ENCODE results near the gene DNM1. TPM values are rescaled to one million over a fixed set of nuclear protein-coding genes. Genes with fewer than 3 reads are reported as not detected.

Gene DNM1
- total and polyA plus RNA-seq, 2 donors (not counting 3 experiments of a cell fraction or from before 2014, with no cell fraction given), result 0.59 to 2.9 TPM

DNA sequence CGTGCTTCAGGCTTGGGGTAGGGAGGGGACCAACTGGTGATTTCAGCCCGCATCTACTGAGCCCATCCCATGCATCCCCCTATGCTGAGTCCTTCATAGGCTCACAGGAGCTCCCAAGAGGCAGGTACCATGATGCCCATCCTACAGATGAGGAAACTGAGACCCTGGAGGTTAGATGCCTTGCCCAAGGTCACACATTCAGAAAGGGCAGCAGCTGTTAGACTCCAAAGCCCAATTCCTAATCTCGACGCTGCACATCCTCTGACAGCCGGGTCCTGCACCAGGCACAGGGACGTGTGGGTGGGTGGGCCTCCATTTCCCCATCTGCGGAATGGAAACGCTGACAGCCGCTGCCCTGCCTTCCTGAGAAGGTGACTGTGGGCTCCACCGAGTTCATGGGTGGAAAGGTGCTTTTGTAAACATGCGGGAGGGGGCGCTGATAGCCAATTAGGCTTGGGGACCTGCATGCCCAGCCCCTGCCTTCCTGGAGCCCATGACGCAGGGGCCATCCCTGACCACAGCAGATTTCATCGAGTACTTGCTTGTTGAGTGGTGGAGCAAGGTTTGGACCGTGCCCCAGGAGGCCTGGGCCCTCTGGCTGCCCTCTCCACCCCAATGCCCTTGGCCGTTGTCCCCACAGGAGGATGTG lies 2.2 kb downstream of the DNM1 start:
- Histone ChIP-seq H3K4me1 (ENCODE audit: control insufficient read depth, extremely low read depth, insufficient read depth, low read length) (peaks cover 10% of the 10 kb centered on the region), H4K20me1 (replicated peaks; ENCODE audit: control insufficient read depth, extremely low read depth, insufficient read depth, low read length) (no peaks in the 10 kb centered on the region), H3K9me1 (replicated peaks; ENCODE audit: control insufficient read depth, extremely low read depth, insufficient read depth, low read length) (no peaks in the 10 kb centered on the region), H3K4me2 (ENCODE audit: insufficient read depth, low read length) (no peak overlapping the region), H3K9me3 (replicated peaks; ENCODE audit: control insufficient read depth, insufficient read depth, low read length) (no peaks in the 10 kb centered on the region), H3K4me3 (replicated peaks in 1 of 3; ENCODE audit: insufficient read depth in 1 of 3, low read depth in 1 of 3, low read length in 3 of 3) (no peak overlapping the region), H3K27me3 (ENCODE audit: control insufficient read depth in 2 of 2, insufficient read depth in 2 of 2, low read length in 2 of 2) (peaks cover 9 to 10% of the 10 kb centered on the region in 2 experiments), H3K79me2 (ENCODE audit: control insufficient read depth, insufficient read depth, low read length) (no peaks in the 10 kb centered on the region), H2AFZ (ENCODE audit: low read depth, low read length) (no peak overlapping the region), H3K27ac (ENCODE audit: insufficient read depth, low read depth, low read length) (no peak overlapping the region), H3K36me3 (ENCODE audit: control insufficient read depth in 2 of 2, extremely low read depth in 1 of 2, insufficient read depth in 2 of 2, low read length in 2 of 2) (no peaks in the 10 kb centered on the region), H3K9ac (replicated peaks; ENCODE audit: extremely low read depth, insufficient read depth, low read length) (no peak overlapping the region)
- DNase-seq (ENCODE audit: low read depth, low spot score) (no peak), FAIRE-seq (no peak)
- ChIA-PET CTCF (no interaction called here), POLR2A (no interaction called here)
- dilution Hi-C loops (cut with MboI; ENCODE audit: extremely low pct_ligation_motif_present, low sequenced_read_pairs) (no loop called here), intact Hi-C loops (cut with micrococcal nuclease) (loop anchor here (2.0 kb wide), 1 partner anchor 13 kb away; no protein-coding TSS in a partner anchor)
- no TSS peak for BruUV-seq (replicated peaks)
- TF ChIP-seq JUN (IDR thresholded peaks at IDR 0.05; ENCODE audit: borderline replicate concordance, insufficient read depth, insufficient read length, low read depth), result no peak
- TF ChIP-seq, protein P1, sequence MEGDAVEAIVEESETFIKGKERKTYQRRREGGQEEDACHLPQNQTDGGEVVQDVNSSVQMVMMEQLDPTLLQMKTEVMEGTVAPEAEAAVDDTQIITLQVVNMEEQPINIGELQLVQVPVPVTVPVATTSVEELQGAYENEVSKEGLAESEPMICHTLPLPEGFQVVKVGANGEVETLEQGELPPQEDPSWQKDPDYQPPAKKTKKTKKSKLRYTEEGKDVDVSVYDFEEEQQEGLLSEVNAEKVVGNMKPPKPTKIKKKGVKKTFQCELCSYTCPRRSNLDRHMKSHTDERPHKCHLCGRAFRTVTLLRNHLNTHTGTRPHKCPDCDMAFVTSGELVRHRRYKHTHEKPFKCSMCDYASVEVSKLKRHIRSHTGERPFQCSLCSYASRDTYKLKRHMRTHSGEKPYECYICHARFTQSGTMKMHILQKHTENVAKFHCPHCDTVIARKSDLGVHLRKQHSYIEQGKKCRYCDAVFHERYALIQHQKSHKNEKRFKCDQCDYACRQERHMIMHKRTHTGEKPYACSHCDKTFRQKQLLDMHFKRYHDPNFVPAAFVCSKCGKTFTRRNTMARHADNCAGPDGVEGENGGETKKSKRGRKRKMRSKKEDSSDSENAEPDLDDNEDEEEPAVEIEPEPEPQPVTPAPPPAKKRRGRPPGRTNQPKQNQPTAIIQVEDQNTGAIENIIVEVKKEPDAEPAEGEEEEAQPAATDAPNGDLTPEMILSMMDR (IDR thresholded peaks at IDR 0.05; ENCODE audit: extremely low read depth in 1 of 2, insufficient read depth in 1 of 2, low read depth in 1 of 2, low read length in 2 of 2), result no peak
- TF ChIP-seq MYC (IDR thresholded peaks at IDR 0.05; ENCODE audit: low read depth, low read length), result no peak
- no peak for TF ChIP-seq EZH2 (IDR thresholded peaks at IDR 0.05; ENCODE audit: borderline replicate concordance, low read depth, low read length, severe bottlenecking)
- TF ChIP-seq, protein P2, sequence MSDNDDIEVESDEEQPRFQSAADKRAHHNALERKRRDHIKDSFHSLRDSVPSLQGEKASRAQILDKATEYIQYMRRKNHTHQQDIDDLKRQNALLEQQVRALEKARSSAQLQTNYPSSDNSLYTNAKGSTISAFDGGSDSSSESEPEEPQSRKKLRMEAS (IDR thresholded peaks at IDR 0.05; ENCODE audit: insufficient read depth, insufficient read length), result no peak
- TF ChIP-seq FOS (IDR thresholded peaks at IDR 0.05; ENCODE audit: borderline replicate concordance, insufficient read depth, low read length), result no peak
- TF ChIP-seq POLR2A (IDR thresholded peaks at IDR 0.05; ENCODE audit: low read depth, low read length), result no peak
- TF ChIP-seq GATA2 (IDR thresholded peaks at IDR 0.05; ENCODE audit: insufficient read depth, insufficient read length, low read depth, low read length), result no peak
- TF ChIP-seq POLR2AphosphoS5 (IDR thresholded peaks at IDR 0.05; ENCODE audit: insufficient read depth, low read depth, low read length), result no peak
